ENCODE data around the gene VPS8.

- TF ChIP-seq CTCF (IDR thresholded peaks at IDR 0.05; ENCODE audit: low read depth, low read length, missing input control) (no peak), TAF1 (conservative IDR thresholded peaks at IDR 0.05) (no peak), YY1 (IDR thresholded peaks at IDR 0.05) (no peak), JUND (IDR thresholded peaks at IDR 0.05) (no peak)
Measured at GRCh38 chr3:184889312-184889904, 77.4 kb downstream of the VPS8 start.

Data from liver (tissue), 3 donors.